K562 (cell line): Measurements from ENCODE around the gene MAD2L1BP. TPM values are rescaled to one million over a fixed set of nuclear protein-coding genes. Genes with fewer than 3 reads are reported as not detected.

Source experiments
- EWSR1 ChIP-seq: fragments of 450-650 bp; IDR thresholded peaks from 2 replicates; pipeline ENCODE4 v1.6.1; 2018; ENCODE audit warnings: borderline replicate concordance, mild to moderate bottlenecking, low read depth, moderate library complexity; ENCODE audit not compliant: partially characterized antibody
- GATAD2A ChIP-seq: fragments of 450-650 bp; IDR thresholded peaks from 2 replicates; pipeline ENCODE4 v1.6.1; 2017
- HLTF ChIP-seq: fragments of 450-650 bp; IDR thresholded peaks from 2 replicates; pipeline ENCODE4 v1.6.1; 2016
- KAT7 ChIP-seq: sonication (generic); formaldehyde crosslinking; IDR thresholded peaks from 2 replicates; pipeline ENCODE4 v1.8.0; 2022; ENCODE audit warnings: missing genetic modification reagents, mild to moderate bottlenecking, borderline replicate concordance
- KHSRP ChIP-seq: fragments of 450-650 bp; IDR thresholded peaks from 2 replicates; pipeline ENCODE4 v1.6.1; 2017
- KLF13 ChIP-seq: fragments of 450-650 bp; IDR thresholded peaks from 2 replicates; pipeline ENCODE4 v1.6.1; 2016; ENCODE audit warnings: missing genetic modification characterization, low read depth, mild to moderate bottlenecking, missing compliant biosample characterization, moderate library complexity, borderline replicate concordance
- NR2C2 ChIP-seq, 2 experiments: fragments of 200-800 bp in 1 of 2; sonication (Bioruptor generic) in 1 of 2; sonication (generic) in 1 of 2; formaldehyde crosslinking in 1 of 2; IDR thresholded peaks; 2 replicates each; pipeline versions ENCODE4 v1.6.1 to v1.8.0; 2016 to 2022; ENCODE audit warnings: mild to moderate bottlenecking in 1 of 2, missing compliant biosample characterization in 1 of 2, missing genetic modification characterization in 1 of 2, missing genetic modification reagents in 1 of 2
- PCBP1 ChIP-seq: fragments of 200-400 bp; formaldehyde crosslinking; IDR thresholded peaks from 2 replicates; pipeline ENCODE4 v1.6.1; 2018; ENCODE audit warnings: mild to moderate bottlenecking, low read depth, low read length; ENCODE audit not compliant: poor library complexity, severe bottlenecking
- SOX6 ChIP-seq: fragments of 450-650 bp; IDR thresholded peaks from 2 replicates; pipeline ENCODE4 v1.6.1; 2014; ENCODE audit warnings: mild to moderate bottlenecking
- ZFP36 ChIP-seq: fragments of 150-350 bp; IDR thresholded peaks from 2 replicates; pipeline ENCODE4 v1.6.1; 2018; ENCODE audit warnings: low read length, low read depth; ENCODE audit not compliant: partially characterized antibody
- ZKSCAN1 ChIP-seq: fragments of 150-350 bp; IDR thresholded peaks from 2 replicates; pipeline ENCODE4 v1.6.1; 2016; ENCODE audit warnings: low read depth, low read length
- ZKSCAN8 ChIP-seq: fragments of 200-800 bp; sonication (Bioruptor generic); IDR thresholded peaks from 2 replicates; pipeline ENCODE4 v1.6.1; 2016; ENCODE audit warnings: missing genetic modification characterization, missing compliant biosample characterization
- ZNF134 ChIP-seq: fragments of 250-450 bp; sonication (Bioruptor Pico); conservative IDR thresholded peaks from 2 replicates; pipeline ENCODE4 v1.4.0; 2020
- ZNF24 ChIP-seq: fragments of 450-650 bp; IDR thresholded peaks from 2 replicates; pipeline ENCODE4 v1.6.1; 2016
- polyA plus RNA-seq, 8 experiments: library from polyadenylated mRNA; depleted of rRNA in 4 of 8; stranded (reverse) in 5 of 8; unstranded in 3 of 8; fragments of >200 nt; fragmentation: Nextera tagmentation in 2 of 8; fragmentation: Illumina TruSeq in 1 of 8; extraction: Ambion mirVana in 2 of 8; extraction: Trizol in 1 of 8; gene quantifications; 2 replicates each; pipeline versions ENCODE4 v1.2.1 to v1.2.3, GENCODE V29; 2011 to 2014; ENCODE audit warnings: inconsistent platforms in 1 of 8, missing spikeins in 1 of 8
- total RNA-seq, 7 experiments: library from RNA; depleted of rRNA in 6 of 7; stranded (reverse); fragments of >200 nt in 6 of 7; fragmentation: Illumina TruSeq in 2 of 7; extraction: Trizol in 2 of 7; gene quantifications; 2 replicates each; pipeline versions ENCODE4 v1.2.1 to v1.2.3, GENCODE V29; 2011 to 2021; ENCODE audit warnings: low replicate concordance in 1 of 7
- TF ChIP-seq, protein P1 (sequence below): sonication (generic); formaldehyde crosslinking; IDR thresholded peaks from 2 replicates; pipeline ENCODE4 v1.8.0; 2023; ENCODE audit warnings: mild to moderate bottlenecking, missing genetic modification reagents
- TF ChIP-seq, protein P2 (sequence below): fragments of 450-650 bp; IDR thresholded peaks from 2 replicates; pipeline ENCODE4 v1.6.1; 2016; ENCODE audit warnings: mild to moderate bottlenecking
- TF ChIP-seq, protein P3 (sequence below): IDR thresholded peaks from 2 replicates; pipeline ENCODE4 v1.6.1; 2014; ENCODE audit warnings: antibody characterized with exemption
- TF ChIP-seq, protein P4 (sequence below): fragments of 450-650 bp; IDR thresholded peaks from 2 replicates; pipeline ENCODE4 v1.6.1; 2017; ENCODE audit warnings: mild to moderate bottlenecking, moderate library complexity

MAD2L1BP gene
- total and polyA plus RNA-seq, 9 of the 15 experiments (the other 6 are each of a cell fraction or from before 2014, with no cell fraction given): 69.7 to 321 (median 111) TPM

DNA sequence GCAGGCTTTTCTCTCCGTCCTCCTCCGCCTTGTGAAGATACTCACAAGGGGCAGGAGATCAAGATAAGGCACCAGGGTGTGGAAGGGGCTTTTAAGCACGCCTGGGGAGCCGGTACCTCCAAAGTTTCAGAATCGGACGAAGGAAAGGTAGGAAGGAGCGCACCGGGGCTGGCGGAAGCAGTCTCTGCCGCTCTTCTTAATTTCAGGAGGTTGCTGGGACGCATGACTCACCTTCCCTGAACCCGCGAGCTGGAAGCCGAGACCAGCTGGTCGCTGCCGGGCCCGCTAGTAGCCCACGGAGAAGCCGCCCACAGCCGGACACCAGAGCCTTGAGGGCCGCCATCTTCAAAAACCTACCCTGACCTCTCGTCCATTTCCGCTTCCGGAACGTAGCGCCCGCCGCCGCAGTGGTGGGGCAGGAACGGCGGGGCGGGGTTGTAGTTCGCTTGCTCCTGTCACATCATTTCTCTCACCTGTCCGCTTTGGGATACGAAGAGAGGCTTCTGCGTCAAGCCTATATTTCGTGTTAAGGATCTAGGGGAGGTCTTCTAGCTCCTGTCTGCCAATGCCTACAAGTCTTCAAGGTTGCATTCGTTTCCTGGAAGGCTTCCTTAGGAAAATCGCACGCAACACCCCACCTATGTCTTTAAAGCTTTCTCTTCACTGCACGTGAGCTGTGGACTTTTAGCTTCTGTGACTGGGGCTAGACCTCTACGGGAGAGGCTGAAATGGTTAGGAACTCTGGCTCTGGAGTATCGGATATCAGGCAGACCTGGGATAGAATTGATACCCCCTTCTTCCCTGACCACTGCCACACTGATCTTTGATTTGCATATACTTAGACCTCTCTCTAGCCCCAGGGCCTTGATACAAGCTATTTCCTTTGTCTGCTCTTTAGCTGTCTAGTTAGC, 52.1 kb downstream of the MAD2L1BP start, which contains the start of gene MRPS18A (continued):
- TF ChIP-seq ZKSCAN1: peak; percentile 41; the same call in 1 of the 2 replicates
- no peak for TF ChIP-seq EWSR1
- TF ChIP-seq SOX6: 0 out of 2 replicates have a peak, but pooled peaks have one; percentile 0
- TF ChIP-seq, protein P1, sequence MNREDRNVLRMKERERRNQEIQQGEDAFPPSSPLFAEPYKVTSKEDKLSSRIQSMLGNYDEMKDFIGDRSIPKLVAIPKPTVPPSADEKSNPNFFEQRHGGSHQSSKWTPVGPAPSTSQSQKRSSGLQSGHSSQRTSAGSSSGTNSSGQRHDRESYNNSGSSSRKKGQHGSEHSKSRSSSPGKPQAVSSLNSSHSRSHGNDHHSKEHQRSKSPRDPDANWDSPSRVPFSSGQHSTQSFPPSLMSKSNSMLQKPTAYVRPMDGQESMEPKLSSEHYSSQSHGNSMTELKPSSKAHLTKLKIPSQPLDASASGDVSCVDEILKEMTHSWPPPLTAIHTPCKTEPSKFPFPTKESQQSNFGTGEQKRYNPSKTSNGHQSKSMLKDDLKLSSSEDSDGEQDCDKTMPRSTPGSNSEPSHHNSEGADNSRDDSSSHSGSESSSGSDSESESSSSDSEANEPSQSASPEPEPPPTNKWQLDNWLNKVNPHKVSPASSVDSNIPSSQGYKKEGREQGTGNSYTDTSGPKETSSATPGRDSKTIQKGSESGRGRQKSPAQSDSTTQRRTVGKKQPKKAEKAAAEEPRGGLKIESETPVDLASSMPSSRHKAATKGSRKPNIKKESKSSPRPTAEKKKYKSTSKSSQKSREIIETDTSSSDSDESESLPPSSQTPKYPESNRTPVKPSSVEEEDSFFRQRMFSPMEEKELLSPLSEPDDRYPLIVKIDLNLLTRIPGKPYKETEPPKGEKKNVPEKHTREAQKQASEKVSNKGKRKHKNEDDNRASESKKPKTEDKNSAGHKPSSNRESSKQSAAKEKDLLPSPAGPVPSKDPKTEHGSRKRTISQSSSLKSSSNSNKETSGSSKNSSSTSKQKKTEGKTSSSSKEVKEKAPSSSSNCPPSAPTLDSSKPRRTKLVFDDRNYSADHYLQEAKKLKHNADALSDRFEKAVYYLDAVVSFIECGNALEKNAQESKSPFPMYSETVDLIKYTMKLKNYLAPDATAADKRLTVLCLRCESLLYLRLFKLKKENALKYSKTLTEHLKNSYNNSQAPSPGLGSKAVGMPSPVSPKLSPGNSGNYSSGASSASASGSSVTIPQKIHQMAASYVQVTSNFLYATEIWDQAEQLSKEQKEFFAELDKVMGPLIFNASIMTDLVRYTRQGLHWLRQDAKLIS: no peak; the same call in 1 of the 2 replicates
- TF ChIP-seq, protein P2, sequence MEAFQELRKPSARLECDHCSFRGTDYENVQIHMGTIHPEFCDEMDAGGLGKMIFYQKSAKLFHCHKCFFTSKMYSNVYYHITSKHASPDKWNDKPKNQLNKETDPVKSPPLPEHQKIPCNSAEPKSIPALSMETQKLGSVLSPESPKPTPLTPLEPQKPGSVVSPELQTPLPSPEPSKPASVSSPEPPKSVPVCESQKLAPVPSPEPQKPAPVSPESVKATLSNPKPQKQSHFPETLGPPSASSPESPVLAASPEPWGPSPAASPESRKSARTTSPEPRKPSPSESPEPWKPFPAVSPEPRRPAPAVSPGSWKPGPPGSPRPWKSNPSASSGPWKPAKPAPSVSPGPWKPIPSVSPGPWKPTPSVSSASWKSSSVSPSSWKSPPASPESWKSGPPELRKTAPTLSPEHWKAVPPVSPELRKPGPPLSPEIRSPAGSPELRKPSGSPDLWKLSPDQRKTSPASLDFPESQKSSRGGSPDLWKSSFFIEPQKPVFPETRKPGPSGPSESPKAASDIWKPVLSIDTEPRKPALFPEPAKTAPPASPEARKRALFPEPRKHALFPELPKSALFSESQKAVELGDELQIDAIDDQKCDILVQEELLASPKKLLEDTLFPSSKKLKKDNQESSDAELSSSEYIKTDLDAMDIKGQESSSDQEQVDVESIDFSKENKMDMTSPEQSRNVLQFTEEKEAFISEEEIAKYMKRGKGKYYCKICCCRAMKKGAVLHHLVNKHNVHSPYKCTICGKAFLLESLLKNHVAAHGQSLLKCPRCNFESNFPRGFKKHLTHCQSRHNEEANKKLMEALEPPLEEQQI: no peak
- no peak for TF ChIP-seq GATAD2A
- peak; percentile 97 for TF ChIP-seq NR2C2 (CRISPR knock-in tag; IDR thresholded peaks at IDR 0.05)
- peak; percentile 99 for TF ChIP-seq NR2C2 (tag; IDR thresholded peaks at IDR 0.05)
- TF ChIP-seq ZNF134 (CRISPR knock-in tag): no peak
- TF ChIP-seq KLF13 (tag): 0 out of 2 replicates have a peak, but pooled peaks have one; percentile 26
- TF ChIP-seq PCBP1: no peak
- TF ChIP-seq, protein P3, sequence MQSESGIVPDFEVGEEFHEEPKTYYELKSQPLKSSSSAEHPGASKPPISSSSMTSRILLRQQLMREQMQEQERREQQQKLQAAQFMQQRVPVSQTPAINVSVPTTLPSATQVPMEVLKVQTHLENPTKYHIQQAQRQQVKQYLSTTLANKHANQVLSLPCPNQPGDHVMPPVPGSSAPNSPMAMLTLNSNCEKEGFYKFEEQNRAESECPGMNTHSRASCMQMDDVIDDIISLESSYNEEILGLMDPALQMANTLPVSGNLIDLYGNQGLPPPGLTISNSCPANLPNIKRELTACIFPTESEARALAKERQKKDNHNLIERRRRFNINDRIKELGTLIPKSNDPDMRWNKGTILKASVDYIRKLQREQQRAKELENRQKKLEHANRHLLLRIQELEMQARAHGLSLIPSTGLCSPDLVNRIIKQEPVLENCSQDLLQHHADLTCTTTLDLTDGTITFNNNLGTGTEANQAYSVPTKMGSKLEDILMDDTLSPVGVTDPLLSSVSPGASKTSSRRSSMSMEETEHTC: no peak
- TF ChIP-seq HLTF: no peak
- no peak for TF ChIP-seq ZFP36
- no peak for TF ChIP-seq ZNF24
- TF ChIP-seq KHSRP: no peak
- TF ChIP-seq ZKSCAN8 (CRISPR knock-in tag): no peak
- TF ChIP-seq, protein P4, sequence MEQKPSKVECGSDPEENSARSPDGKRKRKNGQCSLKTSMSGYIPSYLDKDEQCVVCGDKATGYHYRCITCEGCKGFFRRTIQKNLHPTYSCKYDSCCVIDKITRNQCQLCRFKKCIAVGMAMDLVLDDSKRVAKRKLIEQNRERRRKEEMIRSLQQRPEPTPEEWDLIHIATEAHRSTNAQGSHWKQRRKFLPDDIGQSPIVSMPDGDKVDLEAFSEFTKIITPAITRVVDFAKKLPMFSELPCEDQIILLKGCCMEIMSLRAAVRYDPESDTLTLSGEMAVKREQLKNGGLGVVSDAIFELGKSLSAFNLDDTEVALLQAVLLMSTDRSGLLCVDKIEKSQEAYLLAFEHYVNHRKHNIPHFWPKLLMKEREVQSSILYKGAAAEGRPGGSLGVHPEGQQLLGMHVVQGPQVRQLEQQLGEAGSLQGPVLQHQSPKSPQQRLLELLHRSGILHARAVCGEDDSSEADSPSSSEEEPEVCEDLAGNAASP: no peak
- no peak; the same call in 1 of the 2 replicates for TF ChIP-seq KAT7 (CRISPR knock-in tag)
